Upper lobe of left lung (tissue), 6 donors: ENCODE results near the gene ZNF138. TPM values are rescaled to one million over a fixed set of nuclear protein-coding genes. Genes with fewer than 3 reads are reported as not detected.
"Not testable (repeated sequence)": the region's sequence is repeated elsewhere in the genome, so short reads cannot be mapped to it uniquely, and the experiment has no call there.

Source experiments
- ATAC-seq, 2 donors: fragments of 200-7000 bp; cut with Tn5 transposase; one replicate each; pipeline ENCODE4 v1.9.1; 2022; ENCODE audit warnings: mild to moderate bottlenecking in 2 of 2, moderate library complexity in 2 of 2; ENCODE audit not compliant: low FRiP score in 2 of 2
- DNase-seq, 2 donors: peaks; one replicate each; pipeline ENCODE4 v3.0.0-alpha.2; 2019 to 2020
- H3K27ac ChIP-seq, 4 donors: fragments of 200-600 bp; sonication (generic); one replicate each; pipeline ENCODE4 v1.5.1; 2016 to 2019
- H3K27me3 ChIP-seq, 4 donors: fragments of 200-600 bp; sonication (generic); one replicate each; pipeline ENCODE4 v1.5.1; 2017 to 2019
- H3K36me3 ChIP-seq, 4 donors: fragments of 200-600 bp; sonication (generic); one replicate each; pipeline ENCODE4 v1.5.1; 2016 to 2019
- H3K4me1 ChIP-seq, 4 donors: fragments of 200-600 bp; sonication (generic); one replicate each; pipeline ENCODE4 v1.5.1; 2018 to 2019
- H3K4me3 ChIP-seq, 4 donors: fragments of 200-600 bp; sonication (generic); one replicate each; pipeline ENCODE4 v1.5.1; 2017 to 2019; ENCODE audit warnings: mild to moderate bottlenecking in 2 of 4, moderate library complexity in 1 of 4
- H3K9me3 ChIP-seq, 4 donors: fragments of 200-600 bp; sonication (generic); one replicate each; pipeline ENCODE4 v1.5.1; 2018 to 2019
- EP300 ChIP-seq, 4 donors: sonication (generic); formaldehyde crosslinking; IDR thresholded peaks; one replicate each; pipeline ENCODE4 v1.5.1; 2017; ENCODE audit warnings: antibody characterized with exemption in 4 of 4, control low read depth in 2 of 4
- POLR2A ChIP-seq, 4 donors: fragments of 450-650 bp; IDR thresholded peaks; one replicate each; pipeline ENCODE4 v1.5.1; 2016 to 2017; ENCODE audit warnings: antibody characterized with exemption in 4 of 4, mild to moderate bottlenecking in 2 of 4
- POLR2AphosphoS5 ChIP-seq, 2 donors: sonication (generic); formaldehyde crosslinking; IDR thresholded peaks; one replicate each; pipeline ENCODE4 v1.5.1; 2017; ENCODE audit warnings: antibody characterized with exemption in 2 of 2
- WGBS, 2 donors: methylation state at CpG; one replicate each; pipeline ENCODE4 v1.1.5; 2017 to 2018; 5-methylcytosine and 5-hydroxymethylcytosine counted together
- total RNA-seq, 6 donors: library from RNA; depleted of rRNA in 4 of 6; stranded (reverse); fragments of >200 nt in 4 of 6; gene quantifications; one replicate each; pipeline versions ENCODE4 v1.1.0 to v1.2.1, GENCODE V29; 2016 to 2021
- TF ChIP-seq, protein P1 (sequence below), 6 experiments: fragments of 450-650 bp in 4 of 6; fragments of 200-600 bp in 2 of 6; sonication (generic) in 2 of 6; IDR thresholded peaks; one replicate each; pipeline ENCODE4 v1.5.1; 2016 to 2019; ENCODE audit warnings: antibody characterized with exemption in 6 of 6
- donor health status: DM: no; HTN: no; CAD: no; lungs with moderate emphysema.
- donor health status: DM: no; HTN: yes; CAD: no; lungs with severe emphysema.

ZNF138 gene
- total RNA-seq, 6 donors from 2014 or later: 3.4 to 23.7 (median 5.0) TPM

DNA sequence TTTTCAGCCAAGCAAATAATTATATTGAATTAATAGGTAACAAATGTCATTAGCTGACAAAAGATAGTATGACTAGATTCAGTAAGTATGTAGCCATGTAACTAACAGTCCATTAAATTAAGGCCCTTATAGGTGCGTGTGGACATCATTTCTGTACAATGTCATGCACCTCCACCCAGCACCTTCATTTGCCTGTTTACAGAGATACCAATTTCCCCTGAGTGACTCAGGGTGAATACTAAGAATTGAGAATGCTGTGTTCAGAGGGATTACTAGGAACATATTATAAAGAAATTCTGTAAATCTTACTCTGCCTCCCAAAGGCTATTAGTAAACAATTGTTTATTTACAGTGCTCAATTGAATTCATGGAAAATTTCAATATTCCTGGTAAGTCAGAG is 60.7 kb downstream of the ZNF138 start:
- Histone ChIP-seq H3K4me1 (no peaks in the 10 kb centered on the region), H3K4me3 (no peak overlapping the region), H3K27ac (no peak overlapping the region), H3K9me3 (no peaks in the 10 kb centered on the region), H3K27me3 (no peaks in the 10 kb centered on the region), H3K36me3 (no peaks in the 10 kb centered on the region)
- DNase-seq (no peak), ATAC-seq (no peak)
- 86 to 91% methylated on average over 1 of the region's 1 CpG for WGBS, 2 donors
- TF ChIP-seq POLR2AphosphoS5 (IDR thresholded peaks at IDR 0.05): no peak
- no peak for TF ChIP-seq EP300 (IDR thresholded peaks at IDR 0.05)
- TF ChIP-seq, protein P1, sequence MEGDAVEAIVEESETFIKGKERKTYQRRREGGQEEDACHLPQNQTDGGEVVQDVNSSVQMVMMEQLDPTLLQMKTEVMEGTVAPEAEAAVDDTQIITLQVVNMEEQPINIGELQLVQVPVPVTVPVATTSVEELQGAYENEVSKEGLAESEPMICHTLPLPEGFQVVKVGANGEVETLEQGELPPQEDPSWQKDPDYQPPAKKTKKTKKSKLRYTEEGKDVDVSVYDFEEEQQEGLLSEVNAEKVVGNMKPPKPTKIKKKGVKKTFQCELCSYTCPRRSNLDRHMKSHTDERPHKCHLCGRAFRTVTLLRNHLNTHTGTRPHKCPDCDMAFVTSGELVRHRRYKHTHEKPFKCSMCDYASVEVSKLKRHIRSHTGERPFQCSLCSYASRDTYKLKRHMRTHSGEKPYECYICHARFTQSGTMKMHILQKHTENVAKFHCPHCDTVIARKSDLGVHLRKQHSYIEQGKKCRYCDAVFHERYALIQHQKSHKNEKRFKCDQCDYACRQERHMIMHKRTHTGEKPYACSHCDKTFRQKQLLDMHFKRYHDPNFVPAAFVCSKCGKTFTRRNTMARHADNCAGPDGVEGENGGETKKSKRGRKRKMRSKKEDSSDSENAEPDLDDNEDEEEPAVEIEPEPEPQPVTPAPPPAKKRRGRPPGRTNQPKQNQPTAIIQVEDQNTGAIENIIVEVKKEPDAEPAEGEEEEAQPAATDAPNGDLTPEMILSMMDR (IDR thresholded peaks at IDR 0.05): no peak
- no peak for TF ChIP-seq POLR2A (IDR thresholded peaks at IDR 0.05)

DNA sequence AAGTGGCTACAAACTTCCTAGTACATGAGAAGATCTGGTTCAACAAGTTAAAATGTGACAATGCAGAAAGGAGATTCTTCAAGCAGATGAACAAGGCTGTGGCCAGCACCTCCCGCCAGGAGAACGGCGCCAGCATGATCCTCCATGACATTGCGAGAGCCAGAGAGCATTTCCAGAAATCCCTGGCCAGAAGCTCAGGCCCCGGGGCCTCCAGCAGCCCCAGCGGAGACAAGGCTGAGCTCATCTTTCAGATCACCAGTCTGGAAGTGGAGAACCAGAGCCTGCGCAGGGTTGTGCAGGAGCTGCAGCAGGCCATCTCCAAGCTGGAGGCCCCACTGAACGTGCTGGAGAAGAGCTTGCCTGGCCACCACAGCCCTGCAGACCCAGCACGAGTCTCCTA is 68.8 kb downstream of the ZNF138 start:
- H3K9me3 ChIP-seq: no peaks in the 10 kb centered on the region
- H3K4me3 ChIP-seq: no peak overlapping the region
- 80 to 93% methylated on average over 6 to 9 of the region's 9 CpGs for whole genome bisulfite sequencing, 2 donors
- DNase-seq: peak in 1 of 2 donors; percentile 57
- H3K27ac ChIP-seq: no peak overlapping the region
- H3K36me3 ChIP-seq: no peaks in the 10 kb centered on the region
- no peaks in the 10 kb centered on the region for H3K27me3 ChIP-seq
- ATAC-seq: no peak
- TF ChIP-seq EP300 (IDR thresholded peaks at IDR 0.05) (no peak), POLR2A (IDR thresholded peaks at IDR 0.05) (no peak), POLR2AphosphoS5 (IDR thresholded peaks at IDR 0.05) (no peak)
- TF ChIP-seq, protein P1 (IDR thresholded peaks at IDR 0.05): no peak
- H3K4me1 ChIP-seq: no peaks in the 10 kb centered on the region

- H3K9me3 ChIP-seq, H3K4me3 ChIP-seq, ATAC-seq, DNase-seq, H3K4me1 ChIP-seq, H3K27ac ChIP-seq, H3K27me3 ChIP-seq, H3K36me3 ChIP-seq: not testable (repeated sequence)
- WGBS, 2 donors: 82 to 83% methylated on average over 3 of the region's 3 CpGs
Measured at GRCh38 chr7:64863530-64863929, 69.3 kb downstream of the ZNF138 start.

GRCh38 chr7:64863969-64864368 is 69.7 kb downstream of the ZNF138 start:
- Histone ChIP-seq H3K36me3 (no peaks in the 10 kb centered on the region), H3K4me1 (no peaks in the 10 kb centered on the region), H3K27ac (no peak overlapping the region), H3K9me3 (no peaks in the 10 kb centered on the region), H3K27me3 (no peaks in the 10 kb centered on the region), H3K4me3 (no peak overlapping the region)
- no peak for TF ChIP-seq EP300 (IDR thresholded peaks at IDR 0.05)
- ATAC-seq (no peak), DNase-seq (no peak)
- 76 to 80% methylated on average over 6 to 7 of the region's 7 CpGs for WGBS, 2 donors

GRCh38 chr7:64867863-64868440 is 73.7 kb downstream of the ZNF138 start:
- Histone ChIP-seq H3K27me3 (no peaks in the 10 kb centered on the region), H3K36me3 (no peaks in the 10 kb centered on the region), H3K4me3 (no peak overlapping the region), H3K27ac (no peak overlapping the region), H3K9me3 (peaks cover 0 to 9% (median 0%) of the 10 kb centered on the region in 4 donors), H3K4me1 (no peaks in the 10 kb centered on the region)
- WGBS, 2 donors: 80 to 95% methylated on average over 17 of the region's 18 CpGs
- no peak for TF ChIP-seq POLR2AphosphoS5 (IDR thresholded peaks at IDR 0.05)
- TF ChIP-seq EP300 (IDR thresholded peaks at IDR 0.05): no peak
- no peak for TF ChIP-seq POLR2A (IDR thresholded peaks at IDR 0.05)
- TF ChIP-seq, protein P1 (IDR thresholded peaks at IDR 0.05): no peak
- DNase-seq (no peak), ATAC-seq (no peak)

DNA sequence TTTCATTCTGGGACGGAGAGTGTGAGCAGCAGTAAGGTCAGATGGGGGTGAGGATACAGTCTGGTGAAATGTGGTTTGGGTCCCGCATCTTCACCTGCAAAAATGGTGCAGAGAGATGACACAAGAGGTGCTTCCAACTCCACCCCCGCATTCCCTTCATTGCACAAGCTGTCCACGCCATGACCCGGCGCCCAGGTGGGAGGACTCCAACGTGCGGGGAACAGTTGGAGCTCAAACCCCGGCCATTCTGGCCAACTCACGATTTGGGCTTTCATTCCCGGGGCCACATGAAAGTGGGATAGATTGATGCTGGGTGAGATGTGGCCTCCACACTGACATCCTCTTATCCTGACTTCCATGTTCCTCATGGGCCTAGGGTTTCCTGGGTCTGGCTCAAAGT is 74.3 kb downstream of the ZNF138 start:
- ATAC-seq: no peak
- TF ChIP-seq POLR2A (IDR thresholded peaks at IDR 0.05) (no peak), POLR2AphosphoS5 (IDR thresholded peaks at IDR 0.05) (no peak), EP300 (IDR thresholded peaks at IDR 0.05) (no peak)
- TF ChIP-seq, protein P1 (IDR thresholded peaks at IDR 0.05): no peak
- Histone ChIP-seq H3K9me3 (peaks cover 0 to 9% (median 0%) of the 10 kb centered on the region in 4 donors), H3K27ac (no peak overlapping the region), H3K4me3 (no peak overlapping the region), H3K27me3 (no peaks in the 10 kb centered on the region), H3K36me3 (no peaks in the 10 kb centered on the region), H3K4me1 (no peaks in the 10 kb centered on the region)
- DNase-seq: no peak
- 85 to 93% methylated on average over 5 to 11 of the region's 11 CpGs for WGBS, 2 donors
